Measurements from ENCODE around the gene PACC1.

Gene PACC1
- total RNA-seq: 9.4 reads per million, percentile 30 among the genes with 10 or more reads in this experiment

- peak; percentile 81 for DNase-seq
These were observed at the start of gene PACC1 for GRCh38 chr1:212414328-212415106. Gene PACC1 (minus strand): TSS chr1:212414886. CDS start chr1:212414757, 129 bp downstream.

- no peak for DNase-seq
These were observed 49.0 kb upstream of the PACC1 start for GRCh38 chr1:212463565-212464285.

- no peak for DNase-seq
These were observed 47.4 kb upstream of the PACC1 start for GRCh38 chr1:212461916-212462660.

GRCh38 chr1:212460376-212460775, 45.7 kb upstream of the PACC1 start:
- no peak for DNase-seq

DNA sequence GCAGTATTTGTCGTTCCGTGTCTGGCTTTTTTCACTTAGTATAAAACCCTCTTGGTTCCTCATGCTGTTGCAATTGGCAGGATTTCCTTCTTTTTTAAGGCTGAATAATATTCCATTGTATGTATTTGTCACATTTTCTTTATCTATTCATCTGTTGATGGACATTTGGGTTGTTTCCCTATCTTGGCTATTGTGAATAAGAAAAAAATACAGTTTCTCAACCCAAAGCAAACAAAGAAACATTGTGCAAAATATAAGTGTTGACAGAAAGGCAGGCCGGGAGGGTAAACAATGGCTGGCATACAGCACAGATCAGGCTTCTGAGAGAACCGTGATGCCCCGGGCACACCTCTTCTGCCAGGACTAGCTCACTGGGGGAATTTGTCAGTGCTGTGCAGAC, 45.0 kb upstream of the PACC1 start:
- no peak for DNase-seq

DNA sequence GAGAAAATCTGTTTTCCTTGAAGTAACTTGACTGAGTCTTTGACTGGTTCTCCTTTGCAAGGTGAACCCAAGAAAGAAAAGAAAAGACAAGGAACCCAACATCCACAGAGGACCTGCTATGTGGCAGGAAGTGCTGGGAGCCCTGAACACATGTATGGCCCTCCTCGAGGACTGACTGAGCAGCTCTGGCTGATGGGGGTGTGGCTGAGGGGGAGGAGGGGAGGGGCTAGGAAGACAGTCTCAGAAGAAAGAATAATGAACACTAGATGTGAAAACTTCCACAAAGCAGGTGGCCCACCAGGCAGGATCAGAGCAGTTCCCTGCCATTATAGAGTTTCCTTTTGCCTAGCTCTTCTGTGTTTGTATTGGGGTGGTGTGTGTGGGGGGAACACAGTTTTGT, 44.1 kb upstream of the PACC1 start:
- DNase-seq: no peak

GRCh38 chr1:212457740-212458338, 43.2 kb upstream of the PACC1 start:
- DNase-seq: peak; percentile 38

DNA sequence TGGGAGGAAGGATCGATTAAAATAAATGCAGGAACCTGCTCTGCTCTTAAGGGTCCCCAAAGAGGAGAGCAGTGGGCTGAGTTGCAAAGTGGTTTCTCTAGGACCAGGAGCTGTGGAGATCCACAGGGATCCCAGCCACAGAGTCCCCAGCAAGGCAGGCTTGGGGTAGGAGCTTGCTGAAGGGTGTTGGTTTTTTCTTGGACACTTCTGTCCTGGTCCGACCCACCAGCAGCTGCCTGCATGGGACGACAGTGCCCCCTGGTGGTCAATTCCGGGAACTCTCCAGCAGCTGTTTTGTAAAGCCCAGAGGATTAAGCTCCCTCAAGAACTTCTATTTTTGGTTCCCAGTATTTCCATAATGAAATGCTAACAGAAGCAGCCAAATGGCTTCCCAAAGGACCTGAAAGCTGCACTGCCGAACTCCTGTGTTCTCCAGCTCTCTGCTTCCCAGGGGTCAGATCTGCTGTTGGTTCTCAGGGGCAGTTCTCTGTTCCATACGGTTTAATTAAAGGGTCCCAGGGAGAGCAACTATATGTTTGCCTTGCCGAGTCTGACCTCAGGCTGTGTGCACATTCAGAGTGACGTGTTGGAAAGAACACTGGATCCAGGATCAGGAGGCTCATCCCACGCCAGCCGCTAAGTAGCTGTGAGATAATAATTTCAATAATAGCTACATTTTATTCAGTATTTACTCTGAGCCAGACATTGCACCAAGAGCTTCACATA, 41.3 kb upstream of the PACC1 start:
- peak; percentile 79 for DNase-seq

GRCh38 chr1:212455401-212455800, 40.7 kb upstream of the PACC1 start:
- DNase-seq: no peak

DNA sequence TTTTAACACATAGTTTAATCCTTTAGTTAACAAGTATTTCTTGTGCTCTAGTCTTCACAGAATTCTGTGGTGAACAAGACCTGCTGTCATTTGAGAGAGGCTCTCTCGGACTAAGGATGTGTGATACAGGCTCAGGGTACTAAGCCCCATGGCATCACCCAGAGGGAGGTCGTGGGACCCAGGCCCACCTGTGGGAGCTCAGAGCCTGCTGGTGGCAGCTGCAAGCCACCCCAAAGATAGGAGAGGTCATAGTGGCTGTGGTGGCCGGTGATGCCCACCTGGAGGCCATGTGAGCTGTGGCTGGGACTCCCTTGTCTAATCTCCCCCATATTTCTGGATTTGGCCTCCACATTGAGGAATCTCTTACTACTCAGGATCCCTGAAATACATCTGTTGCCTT, 40.1 kb upstream of the PACC1 start:
- DNase-seq: no peak

- no peak for DNase-seq
These were observed 38.6 kb upstream of the PACC1 start for GRCh38 chr1:212453156-212453857.

DNA sequence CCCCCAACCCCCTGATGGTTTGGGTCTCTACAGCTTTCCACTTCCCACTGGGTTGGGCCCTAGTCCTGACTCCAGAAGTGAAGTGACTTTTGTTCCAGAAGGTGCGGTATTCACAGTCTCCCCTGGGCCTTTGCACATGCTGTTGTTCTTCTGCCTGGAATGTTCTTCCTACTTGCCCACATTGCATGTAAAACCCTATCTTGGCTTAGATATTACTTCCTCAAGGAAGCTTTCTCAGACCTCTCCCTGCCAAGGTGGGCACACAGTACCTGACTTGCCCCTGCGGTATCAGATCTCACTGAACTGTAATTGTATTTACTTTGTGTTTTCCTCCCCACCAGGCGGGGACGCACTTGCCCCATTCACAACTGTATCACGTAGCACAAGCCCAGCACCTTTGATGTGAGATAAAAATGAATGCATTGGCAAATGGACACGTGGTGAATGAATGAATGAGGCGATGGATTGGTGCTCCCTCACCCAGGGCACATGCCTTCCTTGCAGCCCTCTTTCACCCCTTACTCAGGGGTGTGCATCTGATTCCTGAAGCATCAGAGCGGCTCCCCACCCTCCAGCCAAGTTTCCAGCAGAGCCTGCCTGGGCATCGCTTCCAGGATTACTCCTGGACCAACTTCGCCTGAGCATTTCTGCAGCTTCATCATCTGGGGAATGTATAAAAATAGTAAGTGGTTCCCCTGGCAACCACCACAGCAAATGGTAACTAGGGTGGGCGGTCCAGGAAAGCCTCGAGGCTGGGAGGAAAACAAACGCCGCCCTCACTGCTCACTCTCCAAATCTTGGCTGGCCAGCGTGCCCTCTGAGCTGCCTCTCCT, 37.9 kb upstream of the PACC1 start:
- no peak for DNase-seq

DNA sequence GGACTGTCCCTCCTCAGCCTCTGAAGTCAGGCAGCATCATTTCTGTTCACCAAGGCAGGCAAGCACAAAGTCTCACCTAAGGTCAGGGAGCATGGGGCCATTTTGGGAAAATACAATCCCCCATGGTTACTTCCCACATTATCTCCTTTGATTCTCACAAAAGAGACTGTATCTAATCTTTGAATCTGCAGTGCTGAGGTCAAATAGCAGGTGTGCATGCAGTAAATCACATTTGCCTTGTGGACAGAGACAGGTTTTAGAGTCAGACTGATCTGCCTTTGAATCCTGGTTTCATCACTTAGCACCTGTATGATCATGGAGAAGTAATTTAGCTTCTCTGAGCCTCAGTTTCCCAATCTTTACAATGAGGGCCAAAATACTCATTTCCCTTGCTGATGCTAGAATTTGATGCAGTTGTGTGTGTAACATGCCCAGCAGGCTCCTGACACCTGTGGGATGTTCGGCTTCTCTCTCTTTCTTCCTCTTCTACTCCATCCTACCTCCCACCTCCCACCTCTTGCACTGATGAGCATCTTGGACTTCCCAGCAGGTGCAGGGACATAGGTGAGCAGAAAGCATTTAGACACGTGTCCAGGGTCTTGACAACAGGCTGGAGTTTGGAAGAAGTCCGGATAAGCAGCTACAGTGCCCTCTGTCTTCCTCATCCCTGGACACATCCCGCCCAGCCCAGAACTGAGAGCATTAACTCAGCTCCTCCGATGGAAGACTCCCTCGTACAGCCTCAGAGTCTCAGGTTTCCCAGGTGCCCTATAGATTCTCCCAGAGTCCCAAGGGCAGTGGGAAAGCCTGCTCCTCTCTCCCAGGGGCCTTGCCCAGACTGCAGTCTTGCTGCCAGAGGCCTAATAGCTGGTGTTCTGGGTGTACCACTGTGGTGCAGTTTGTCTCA, 37.0 kb upstream of the PACC1 start:
- no peak for DNase-seq

GRCh38 chr1:212450331-212450881, 35.7 kb upstream of the PACC1 start:
- no peak for DNase-seq

- DNase-seq: no peak
These were observed 32.8 kb upstream of the PACC1 start for GRCh38 chr1:212447478-212447877.

- DNase-seq: no peak
These were observed 31.6 kb upstream of the PACC1 start for GRCh38 chr1:212446333-212446732.

DNA sequence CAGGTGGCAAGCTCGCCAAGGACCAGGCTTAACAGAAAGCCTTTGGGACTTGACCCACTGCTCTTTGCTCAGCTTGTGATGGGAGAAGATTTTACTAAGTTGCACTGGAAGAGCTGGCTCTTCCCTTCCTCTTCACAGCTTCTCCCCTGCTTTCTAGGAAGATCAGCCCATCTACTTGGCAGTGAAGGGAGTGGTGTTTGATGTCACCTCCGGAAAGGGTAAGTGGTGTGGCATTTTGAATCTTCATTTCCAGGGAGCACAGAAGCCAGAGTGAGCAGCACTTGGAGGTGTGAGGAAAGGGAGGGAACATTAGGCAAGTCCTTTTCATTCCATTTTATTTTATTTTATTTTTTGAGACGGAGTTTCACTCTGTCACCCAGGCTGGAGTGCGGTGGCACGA, 27.7 kb upstream of the PACC1 start:
- DNase-seq: no peak

- DNase-seq: no peak
These were observed 25.7 kb upstream of the PACC1 start for GRCh38 chr1:212440419-212440818.

DNA sequence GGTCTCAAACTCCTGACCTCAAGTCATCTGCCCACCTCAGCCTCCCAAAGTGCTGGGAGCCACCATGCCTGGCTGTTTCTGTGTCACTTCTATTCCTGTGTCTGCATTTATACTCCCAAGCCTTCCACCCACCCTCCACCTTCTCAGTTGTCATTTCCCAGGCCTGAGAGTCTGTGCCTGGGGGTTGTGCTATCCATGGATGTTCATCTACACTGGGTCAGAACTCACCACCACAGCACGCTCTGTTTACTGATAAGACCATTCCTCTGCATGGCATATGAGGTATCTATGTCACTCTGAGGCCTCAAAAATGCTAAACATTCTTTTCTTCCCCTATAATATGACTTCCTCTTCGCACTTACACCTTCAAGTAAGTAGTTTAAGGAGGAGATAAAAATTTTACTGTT, 24.1 kb upstream of the PACC1 start:
- no peak for DNase-seq

Measured in effector CD4-positive, alpha-beta T cell (primary cell).